GM21360 (cell line): ENCODE results near the gene SUGP1.

ENCODE experiments used
- ATAC-seq: cut with Tn5 transposase; IDR thresholded peaks from one replicate; pipeline ENCODE4 v1.9.1; 2021; ENCODE audit warnings: mild to moderate bottlenecking, moderate library complexity; ENCODE audit not compliant: unreplicated experiment

SUGP1 gene

DNA sequence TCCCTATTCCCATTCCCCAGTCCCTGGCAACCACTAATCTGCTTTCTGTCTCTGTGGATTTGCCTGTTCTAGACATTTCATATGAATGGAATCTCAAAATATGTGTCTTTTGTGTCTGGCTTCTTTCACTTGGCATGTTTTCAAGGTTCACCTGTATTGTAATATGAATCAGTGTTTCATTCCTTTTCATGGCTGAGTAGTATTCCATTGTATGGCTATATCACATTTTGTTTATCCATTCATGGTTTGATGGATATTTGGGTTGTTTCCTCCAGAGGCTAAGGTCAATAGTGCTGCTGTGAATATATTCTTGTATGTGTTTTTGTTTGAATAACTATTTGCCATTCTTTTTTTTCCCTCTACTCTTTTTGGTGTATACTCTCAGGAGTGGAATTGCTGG, 84.1 kb downstream of the SUGP1 start:
- ATAC-seq = no peak

DNA sequence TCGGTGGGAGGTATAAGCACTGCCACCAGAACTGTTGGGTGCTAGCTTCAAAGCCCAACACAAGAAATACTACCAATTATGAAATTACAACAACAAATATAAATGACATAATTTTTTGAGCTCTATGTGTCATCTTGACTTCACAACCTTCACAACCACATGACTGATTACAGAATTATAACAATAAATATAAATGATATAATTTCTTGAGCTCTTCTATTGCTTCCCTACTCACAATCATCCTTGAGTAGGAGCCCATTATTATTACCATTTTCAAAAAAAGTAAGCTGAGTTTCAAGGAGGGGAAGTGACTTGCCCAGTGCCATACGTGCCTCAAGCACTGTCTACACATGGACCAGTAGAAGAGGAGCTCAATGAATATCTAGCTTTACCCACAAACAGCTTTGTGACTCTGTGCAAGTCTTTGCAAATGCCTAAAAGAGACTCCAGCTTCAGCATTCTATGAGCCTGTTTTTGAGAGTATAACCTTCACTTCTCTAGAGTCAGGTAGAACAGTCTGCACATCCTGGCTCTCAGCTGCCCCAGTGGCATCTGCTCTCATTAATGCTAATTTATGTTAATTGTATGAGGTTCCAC, 86.0 kb downstream of the SUGP1 start:
- ATAC-seq = no peak

DNA sequence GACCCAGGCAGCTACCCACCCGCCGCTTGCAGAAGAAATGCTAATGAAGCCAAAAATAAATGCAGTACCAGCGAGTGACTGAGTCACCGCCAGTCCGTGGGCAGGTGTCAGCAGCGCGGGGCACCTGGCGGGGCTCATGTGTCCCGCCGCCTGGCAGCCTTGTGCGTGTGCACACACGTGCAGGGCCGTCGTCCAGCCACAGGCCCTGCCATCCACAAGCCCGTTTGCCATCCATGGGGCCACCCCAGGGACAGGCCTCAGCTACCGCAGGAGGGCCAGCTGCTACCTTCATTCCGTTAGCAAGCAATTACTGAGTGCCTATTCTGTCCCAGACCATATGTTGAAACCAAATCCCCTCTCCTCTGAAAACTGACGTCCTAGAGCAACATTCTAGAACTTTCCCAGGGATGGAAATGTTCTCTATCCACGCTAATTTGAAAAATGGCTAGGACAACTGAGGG, 88.0 kb downstream of the SUGP1 start:
- no peak for ATAC-seq

DNA sequence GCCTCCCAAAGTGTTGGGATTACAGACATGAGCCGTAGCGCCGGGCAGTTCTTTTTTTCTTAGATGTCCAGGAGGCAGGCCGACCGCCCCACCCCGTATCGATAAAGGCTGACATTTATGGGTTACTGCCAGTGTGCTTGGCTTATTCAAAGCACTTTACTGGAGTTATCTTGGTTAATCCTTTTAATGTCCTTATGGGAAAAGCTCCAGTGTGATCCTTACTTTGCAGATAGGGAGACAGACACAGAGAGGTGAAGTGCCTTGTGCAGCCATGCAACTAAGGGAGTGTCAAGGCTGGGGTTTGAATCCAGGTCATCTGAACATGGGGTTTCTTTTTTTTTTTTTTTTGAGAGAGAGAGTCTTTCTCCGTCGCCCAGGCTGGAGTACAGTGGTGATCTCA, 89.3 kb downstream of the SUGP1 start:
- ATAC-seq = no peak

DNA sequence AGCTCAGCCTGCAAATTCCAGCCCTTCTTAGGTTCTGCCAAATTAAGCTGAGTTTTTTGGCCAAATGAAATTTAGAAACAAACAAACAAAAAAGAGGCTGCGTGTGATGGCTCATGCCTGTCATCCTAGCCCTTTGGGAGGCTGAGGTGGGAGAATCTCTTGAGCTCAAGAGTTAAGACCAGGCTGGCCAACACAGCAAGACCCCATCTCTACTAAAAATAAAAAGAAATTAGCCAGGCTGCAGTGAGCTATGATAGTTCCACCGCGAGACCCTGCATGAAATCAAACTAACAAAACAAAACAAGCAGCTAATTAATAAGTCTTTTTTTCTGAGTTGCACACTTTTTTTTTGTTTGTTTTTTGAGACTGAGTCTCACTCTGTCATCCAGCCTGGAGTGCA, 90.6 kb downstream of the SUGP1 start:
- ATAC-seq = no peak

DNA sequence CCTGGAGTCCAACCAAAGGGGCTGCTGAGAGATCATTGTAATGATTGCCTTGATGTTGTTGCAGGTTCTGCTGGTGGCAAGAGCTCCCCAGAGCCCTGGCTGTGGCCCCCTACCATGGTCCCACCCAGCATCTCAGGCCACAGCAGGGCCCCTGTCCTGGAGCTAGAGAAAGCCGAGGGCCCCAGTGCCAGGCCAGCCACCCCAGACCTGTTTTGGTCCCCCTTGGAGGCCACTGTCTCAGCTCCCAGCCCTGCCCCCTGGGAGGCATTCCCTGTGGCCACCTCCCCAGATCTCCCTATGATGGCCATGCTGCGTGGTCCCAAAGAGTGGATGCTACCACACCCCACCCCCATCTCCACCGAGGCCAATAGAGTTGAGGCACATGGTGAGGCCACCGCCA, 93.1 kb downstream of the SUGP1 start:
- ATAC-seq = no peak

DNA sequence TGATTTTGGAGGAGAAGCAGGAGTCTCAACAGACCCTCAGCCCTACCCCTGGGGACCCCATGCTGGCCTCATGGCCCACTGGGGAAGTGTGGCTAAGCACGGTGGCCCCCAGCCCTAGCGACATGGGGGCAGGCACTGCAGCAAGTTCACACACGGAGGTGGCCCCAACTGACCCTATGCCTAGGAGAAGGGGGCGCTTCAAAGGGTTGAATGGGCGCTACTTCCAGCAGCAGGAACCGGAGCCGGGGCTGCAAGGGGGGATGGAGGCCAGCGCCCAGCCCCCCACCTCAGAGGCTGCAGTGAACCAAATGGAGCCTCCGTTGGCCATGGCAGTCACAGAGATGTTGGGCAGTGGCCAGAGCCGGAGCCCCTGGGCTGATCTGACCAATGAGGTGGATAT, 93.6 kb downstream of the SUGP1 start:
- no peak for ATAC-seq

DNA sequence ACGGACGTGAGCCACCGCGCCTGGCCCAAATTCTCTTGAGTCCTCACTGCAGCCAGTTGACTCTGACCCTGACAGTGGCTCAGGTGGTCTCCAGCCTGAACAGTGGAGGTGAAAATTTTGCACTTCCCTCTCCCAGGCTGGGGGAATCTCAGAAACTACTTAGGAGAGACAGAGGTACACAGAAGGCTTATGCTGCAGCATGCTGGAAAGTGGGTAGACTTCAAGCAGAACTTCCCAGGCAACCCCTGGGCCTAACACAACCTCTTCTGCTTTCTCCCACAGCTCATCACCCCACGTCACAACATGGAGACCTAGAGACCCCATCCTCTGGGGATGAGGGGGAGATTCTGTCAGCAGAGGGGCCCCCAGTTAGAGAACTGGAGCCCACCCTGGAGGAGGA, 94.1 kb downstream of the SUGP1 start:
- ATAC-seq = no peak
